ENCODE measurements around the gene HAUS7. TPM values are rescaled to one million over a fixed set of nuclear protein-coding genes. Genes with fewer than 3 reads are reported as not detected.

Gene HAUS7
- total RNA-seq, 1 donor from 2014 or later = 27.7 TPM

GRCh38 chrX:153410373-153410772, 60.0 kb downstream of the HAUS7 start:
- no peaks in the 10 kb centered on the region for H3K4me1 Mint-ChIP-seq (ENCODE audit: unreplicated experiment)
- peaks cover 6% of the 10 kb centered on the region for H3K27me3 Mint-ChIP-seq (ENCODE audit: unreplicated experiment)
- DNase-seq (ENCODE audit: low spot score) = no peak
- no peaks in the 10 kb centered on the region for H3K36me3 Mint-ChIP-seq (ENCODE audit: low read depth, unreplicated experiment)
- TF ChIP-seq, protein P1, sequence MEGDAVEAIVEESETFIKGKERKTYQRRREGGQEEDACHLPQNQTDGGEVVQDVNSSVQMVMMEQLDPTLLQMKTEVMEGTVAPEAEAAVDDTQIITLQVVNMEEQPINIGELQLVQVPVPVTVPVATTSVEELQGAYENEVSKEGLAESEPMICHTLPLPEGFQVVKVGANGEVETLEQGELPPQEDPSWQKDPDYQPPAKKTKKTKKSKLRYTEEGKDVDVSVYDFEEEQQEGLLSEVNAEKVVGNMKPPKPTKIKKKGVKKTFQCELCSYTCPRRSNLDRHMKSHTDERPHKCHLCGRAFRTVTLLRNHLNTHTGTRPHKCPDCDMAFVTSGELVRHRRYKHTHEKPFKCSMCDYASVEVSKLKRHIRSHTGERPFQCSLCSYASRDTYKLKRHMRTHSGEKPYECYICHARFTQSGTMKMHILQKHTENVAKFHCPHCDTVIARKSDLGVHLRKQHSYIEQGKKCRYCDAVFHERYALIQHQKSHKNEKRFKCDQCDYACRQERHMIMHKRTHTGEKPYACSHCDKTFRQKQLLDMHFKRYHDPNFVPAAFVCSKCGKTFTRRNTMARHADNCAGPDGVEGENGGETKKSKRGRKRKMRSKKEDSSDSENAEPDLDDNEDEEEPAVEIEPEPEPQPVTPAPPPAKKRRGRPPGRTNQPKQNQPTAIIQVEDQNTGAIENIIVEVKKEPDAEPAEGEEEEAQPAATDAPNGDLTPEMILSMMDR (IDR thresholded peaks at IDR 0.05; ENCODE audit: unreplicated experiment) = no peak
- H3K9me3 Mint-ChIP-seq (ENCODE audit: unreplicated experiment) = no peaks in the 10 kb centered on the region
- H3K4me3 Mint-ChIP-seq (ENCODE audit: unreplicated experiment) = no peak overlapping the region
- no peak overlapping the region for H3K27ac Mint-ChIP-seq (ENCODE audit: unreplicated experiment)

DNA sequence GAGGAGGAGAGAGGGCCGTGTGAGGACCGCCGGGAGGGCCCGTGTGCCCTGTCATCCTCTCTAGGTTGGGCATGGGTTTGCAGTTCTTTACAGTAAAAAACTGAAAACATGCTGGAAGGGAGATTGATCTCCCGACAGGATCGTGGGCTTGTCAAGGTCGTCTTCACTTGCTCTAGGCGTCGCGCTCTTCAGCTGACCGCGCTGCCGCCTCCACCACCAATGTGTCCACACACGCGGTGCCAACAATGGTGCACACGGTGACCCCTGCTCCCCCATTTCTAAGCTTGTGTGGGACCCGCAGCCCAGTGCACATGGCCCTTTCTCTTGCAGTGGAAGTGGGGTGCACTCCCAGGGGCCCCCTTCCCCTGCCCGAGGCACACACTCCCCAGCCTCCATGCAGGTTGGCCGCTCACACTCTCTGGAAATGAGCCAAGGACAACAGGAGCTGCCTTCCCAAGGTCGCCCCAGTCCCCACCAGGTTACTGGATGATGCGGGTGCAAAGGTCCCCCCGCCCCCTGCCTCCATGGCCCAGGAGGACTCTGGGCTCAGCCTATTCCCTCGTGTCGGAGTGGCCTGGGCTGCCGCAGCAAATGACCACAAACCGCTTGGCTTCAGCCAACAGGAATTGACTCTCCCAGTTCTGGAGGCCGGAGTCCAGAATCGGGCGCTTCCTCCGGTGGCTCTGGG, 60.8 kb downstream of the HAUS7 start:
- Mint-ChIP-seq H3K27ac (ENCODE audit: unreplicated experiment) (no peak overlapping the region), H3K27me3 (ENCODE audit: unreplicated experiment) (peaks cover 6% of the 10 kb centered on the region), H3K4me1 (ENCODE audit: unreplicated experiment) (no peaks in the 10 kb centered on the region), H3K36me3 (ENCODE audit: low read depth, unreplicated experiment) (no peaks in the 10 kb centered on the region), H3K9me3 (ENCODE audit: unreplicated experiment) (no peaks in the 10 kb centered on the region), H3K4me3 (ENCODE audit: unreplicated experiment) (no peak overlapping the region)
- TF ChIP-seq, protein P1 (IDR thresholded peaks at IDR 0.05; ENCODE audit: unreplicated experiment) = no peak
- DNase-seq (ENCODE audit: low spot score) = no peak

- no peak for DNase-seq (ENCODE audit: low spot score)
- TF ChIP-seq, protein P1 (IDR thresholded peaks at IDR 0.05; ENCODE audit: unreplicated experiment) = no peak
- Mint-ChIP-seq H3K27me3 (ENCODE audit: unreplicated experiment) (peaks cover 6% of the 10 kb centered on the region), H3K36me3 (ENCODE audit: low read depth, unreplicated experiment) (no peaks in the 10 kb centered on the region), H3K4me1 (ENCODE audit: unreplicated experiment) (no peaks in the 10 kb centered on the region), H3K9me3 (ENCODE audit: unreplicated experiment) (no peaks in the 10 kb centered on the region), H3K27ac (ENCODE audit: unreplicated experiment) (no peak overlapping the region), H3K4me3 (ENCODE audit: unreplicated experiment) (no peak overlapping the region)
Measured at GRCh38 chrX:153408871-153409351, 61.5 kb downstream of the HAUS7 start.

- no peak for DNase-seq (ENCODE audit: low spot score)
- TF ChIP-seq, protein P1 (IDR thresholded peaks at IDR 0.05; ENCODE audit: unreplicated experiment) = no peak
- H3K4me1 Mint-ChIP-seq (ENCODE audit: unreplicated experiment) = no peaks in the 10 kb centered on the region
- no peaks in the 10 kb centered on the region for H3K36me3 Mint-ChIP-seq (ENCODE audit: low read depth, unreplicated experiment)
- peaks cover 6% of the 10 kb centered on the region for H3K27me3 Mint-ChIP-seq (ENCODE audit: unreplicated experiment)
- H3K4me3 Mint-ChIP-seq (ENCODE audit: unreplicated experiment) = no peak overlapping the region
- H3K27ac Mint-ChIP-seq (ENCODE audit: unreplicated experiment) = no peak overlapping the region
- no peaks in the 10 kb centered on the region for H3K9me3 Mint-ChIP-seq (ENCODE audit: unreplicated experiment)
Measured at GRCh38 chrX:153408221-153408721, 62.1 kb downstream of the HAUS7 start.

DNA sequence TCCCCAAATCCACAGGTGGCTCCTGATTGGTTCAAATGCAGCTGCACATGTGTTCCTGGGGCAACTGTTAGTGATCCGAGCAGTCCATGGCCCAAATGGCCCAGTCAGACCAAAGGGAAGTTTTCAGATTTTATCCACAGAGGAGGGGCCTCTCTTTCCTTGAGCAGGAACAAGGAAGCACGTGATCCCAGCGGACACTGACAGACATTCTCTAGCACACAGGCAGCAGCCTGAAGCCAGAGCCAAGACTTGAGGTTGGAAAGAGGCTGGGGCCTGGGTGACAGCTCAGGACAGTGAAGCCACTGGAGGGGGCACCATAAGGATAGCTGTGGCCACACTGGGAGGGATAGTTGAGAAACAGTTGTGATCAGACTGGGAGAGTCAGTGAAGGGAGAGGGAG, 62.6 kb downstream of the HAUS7 start:
- TF ChIP-seq, protein P1 (IDR thresholded peaks at IDR 0.05; ENCODE audit: unreplicated experiment) = no peak
- DNase-seq (ENCODE audit: low spot score) = no peak
- Mint-ChIP-seq H3K27ac (ENCODE audit: unreplicated experiment) (no peak overlapping the region), H3K4me3 (ENCODE audit: unreplicated experiment) (no peak overlapping the region), H3K4me1 (ENCODE audit: unreplicated experiment) (no peaks in the 10 kb centered on the region), H3K9me3 (ENCODE audit: unreplicated experiment) (no peaks in the 10 kb centered on the region), H3K36me3 (ENCODE audit: low read depth, unreplicated experiment) (no peaks in the 10 kb centered on the region), H3K27me3 (ENCODE audit: unreplicated experiment) (peaks cover 6% of the 10 kb centered on the region)
